Uterus (tissue), 4 donors: ENCODE measurements around the gene DYNC2H1. TPM values are rescaled to one million over a fixed set of nuclear protein-coding genes. Genes with fewer than 3 reads are reported as not detected.
"Not testable (repeated sequence)": the region's sequence is repeated elsewhere in the genome, so short reads cannot be mapped to it uniquely, and the experiment has no call there.

Experiments
- DNase-seq, 2 donors: peaks; one replicate each; pipeline ENCODE4 v3.0.0-alpha.2; 2019 to 2020
- H3K27ac ChIP-seq, 2 donors: fragments of 200-600 bp; sonication (generic); 1 replicate in 1 of 2; 2 replicates in 1 of 2; pipeline ENCODE4 v1.5.1; 2016 to 2018
- H3K27me3 ChIP-seq, 2 donors: fragments of 200-600 bp; sonication (generic); one replicate each; pipeline ENCODE4 v1.5.1; 2018 to 2019; ENCODE audit warnings: control low read depth in 1 of 2
- H3K36me3 ChIP-seq, 2 donors: fragments of 200-600 bp; sonication (generic); one replicate each; pipeline ENCODE4 v1.5.1; 2019; ENCODE audit warnings: control low read depth in 1 of 2
- H3K4me1 ChIP-seq, 2 donors: fragments of 200-600 bp; sonication (generic); one replicate each; pipeline ENCODE4 v1.5.1; 2018 to 2019; ENCODE audit warnings: control low read depth in 1 of 2
- H3K4me3 ChIP-seq, 2 donors: fragments of 200-600 bp; sonication (generic); 1 replicate in 1 of 2; 2 replicates in 1 of 2; pipeline ENCODE4 v1.5.1; 2018 to 2019; ENCODE audit warnings: mild to moderate bottlenecking in 1 of 2
- H3K9me3 ChIP-seq, 2 donors: fragments of 200-600 bp; sonication (generic); one replicate each; pipeline ENCODE4 v1.5.1; 2019; ENCODE audit warnings: control low read depth in 1 of 2
- CTCF ChIP-seq, 4 experiments: fragments of 200-600 bp in 2 of 4; fragments of 450-650 bp in 2 of 4; sonication (generic) in 2 of 4; IDR thresholded peaks; one replicate each; pipeline ENCODE4 v1.5.1; 2016 to 2019; ENCODE audit warnings: antibody characterized with exemption in 4 of 4, mild to moderate bottlenecking in 2 of 4, moderate library complexity in 1 of 4
- POLR2A ChIP-seq, 2 donors: fragments of 450-650 bp; IDR thresholded peaks; one replicate each; pipeline ENCODE4 v1.6.1; 2016; ENCODE audit warnings: antibody characterized with exemption in 2 of 2, mild to moderate bottlenecking in 1 of 2, moderate library complexity in 1 of 2
- intact Hi-C: fragments of 100-400 bp; cut with DNase I; formaldehyde crosslinking; loops from one replicate; pipeline ENCODE4 v1.15.1; 2023; ENCODE audit warnings: low total_unique reads
- total RNA-seq, 4 donors: library from RNA; depleted of rRNA in 3 of 4; stranded (reverse); fragments of >200 nt in 3 of 4; gene quantifications; one replicate each; pipeline versions ENCODE4 v1.1.0 to v1.2.4, GENCODE V29; 2014 to 2023
- donor health status: DM: yes; HTN: yes; CAD: no.

Gene DYNC2H1
- total RNA-seq, 4 donors from 2014 or later: 24.8 to 96.1 (median 53.5) TPM

- intact Hi-C loops: no loop called here
- no peaks in the 10 kb centered on the region for H3K4me1 ChIP-seq
These were observed 5.6 kb downstream of the DYNC2H1 start for GRCh38 chr11:103114836-103115235.

GRCh38 chr11:103125462-103125861, 16.2 kb downstream of the DYNC2H1 start:
- intact Hi-C loops: no loop called here
- Histone ChIP-seq H3K4me3 (no peak overlapping the region), H3K36me3 (no peaks in the 10 kb centered on the region), H3K27me3 (no peaks in the 10 kb centered on the region), H3K27ac (no peak overlapping the region), H3K9me3 (no peaks in the 10 kb centered on the region), H3K4me1 (no peaks in the 10 kb centered on the region)
- no peak for DNase-seq
- no peak for TF ChIP-seq CTCF (IDR thresholded peaks at IDR 0.05)
- no peak for TF ChIP-seq POLR2A (IDR thresholded peaks at IDR 0.05)

More at GRCh38 chr11:103114836-103115235, 5.6 kb downstream of the DYNC2H1 start:
- Histone ChIP-seq H3K27ac (no peak overlapping the region), H3K4me3 (no peak overlapping the region), H3K36me3 (no peaks in the 10 kb centered on the region), H3K9me3 (no peaks in the 10 kb centered on the region), H3K27me3 (no peaks in the 10 kb centered on the region)
- no peak for TF ChIP-seq POLR2A (IDR thresholded peaks at IDR 0.05)
- DNase-seq: no peak

- H3K27ac ChIP-seq, DNase-seq, H3K36me3 ChIP-seq, H3K9me3 ChIP-seq, intact Hi-C loops, H3K27me3 ChIP-seq, H3K4me3 ChIP-seq, H3K4me1 ChIP-seq: not testable (repeated sequence)
These were observed 32.8 kb downstream of the DYNC2H1 start for GRCh38 chr11:103141986-103142385.

GRCh38 chr11:103147627-103148026, 38.4 kb downstream of the DYNC2H1 start:
- no peaks in the 10 kb centered on the region for H3K36me3 ChIP-seq
- intact Hi-C loops: no loop called here
- no peaks in the 10 kb centered on the region for H3K4me1 ChIP-seq
- H3K27ac ChIP-seq: no peak overlapping the region
- no peaks in the 10 kb centered on the region for H3K27me3 ChIP-seq
- H3K4me3 ChIP-seq: no peak overlapping the region
- no peaks in the 10 kb centered on the region for H3K9me3 ChIP-seq
- no peak for TF ChIP-seq CTCF (IDR thresholded peaks at IDR 0.05)
- DNase-seq: no peak

GRCh38 chr11:103157542-103157941, 48.3 kb downstream of the DYNC2H1 start:
- no peaks in the 10 kb centered on the region for H3K4me1 ChIP-seq
- no peaks in the 10 kb centered on the region for H3K36me3 ChIP-seq
- H3K4me3 ChIP-seq: no peak overlapping the region
- no peak overlapping the region for H3K27ac ChIP-seq
- H3K9me3 ChIP-seq: no peaks in the 10 kb centered on the region
- intact Hi-C loops: no loop called here
- no peak for DNase-seq
- H3K27me3 ChIP-seq: no peaks in the 10 kb centered on the region
- no peak for TF ChIP-seq POLR2A (IDR thresholded peaks at IDR 0.05)
- no peak for TF ChIP-seq CTCF (IDR thresholded peaks at IDR 0.05)

- DNase-seq: no peak
- no peak overlapping the region for H3K4me3 ChIP-seq
- no peak overlapping the region for H3K27ac ChIP-seq
- no peaks in the 10 kb centered on the region for H3K27me3 ChIP-seq
- H3K36me3 ChIP-seq: no peaks in the 10 kb centered on the region
- TF ChIP-seq POLR2A (IDR thresholded peaks at IDR 0.05) (no peak), CTCF (IDR thresholded peaks at IDR 0.05) (no peak)
- intact Hi-C loops: no loop called here
- no peaks in the 10 kb centered on the region for H3K9me3 ChIP-seq
- no peaks in the 10 kb centered on the region for H3K4me1 ChIP-seq
These were observed 55.0 kb downstream of the DYNC2H1 start for GRCh38 chr11:103164093-103164796.
